ENCODE data around the gene CDKN2AIP.

DNA sequence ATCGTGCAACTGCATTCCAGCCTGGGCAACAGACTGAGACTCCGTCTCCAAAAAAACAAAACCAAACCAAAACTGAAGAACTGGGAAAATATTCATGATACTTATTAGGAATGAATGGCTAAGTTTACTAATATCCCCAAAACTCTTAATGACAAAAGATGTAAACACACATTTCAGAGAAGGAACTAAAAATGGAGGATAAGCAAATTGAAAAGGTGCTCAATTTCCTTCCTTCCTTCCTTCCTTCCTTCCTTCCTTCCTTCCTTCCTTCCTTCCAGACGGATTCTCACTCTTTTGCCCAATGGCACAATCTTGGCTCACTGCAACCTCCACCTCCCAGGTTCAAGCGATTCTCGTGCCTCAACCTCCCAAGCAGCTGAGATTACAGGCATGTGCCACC, 44.4 kb upstream of the CDKN2AIP start:
- TF ChIP-seq CTCF (IDR thresholded peaks at IDR 0.05) (no peak), RAD21 (IDR thresholded peaks at IDR 0.05; ENCODE audit: low read length) (no peak), SIN3A (IDR thresholded peaks at IDR 0.05; ENCODE audit: borderline replicate concordance, low read depth, low read length) (no peak), NRF1 (IDR thresholded peaks at IDR 0.05; ENCODE audit: low read depth, low read length) (no peak), REST (IDR thresholded peaks at IDR 0.05; ENCODE audit: low read depth, low read length) (no peak), EZH2phosphoT487 (IDR thresholded peaks at IDR 0.05; ENCODE audit: borderline replicate concordance, low read depth) (no peak), USF1 (IDR thresholded peaks at IDR 0.05; ENCODE audit: borderline replicate concordance, low read depth) (no peak), YY1 (IDR thresholded peaks at IDR 0.05; ENCODE audit: low read depth) (no peak), SMC3 (IDR thresholded peaks at IDR 0.05; ENCODE audit: low read depth, low read length) (no peak), USF2 (IDR thresholded peaks at IDR 0.05; ENCODE audit: borderline replicate concordance, low read depth, low read length) (no peak), POLR2AphosphoS5 (IDR thresholded peaks at IDR 0.05; ENCODE audit: low read depth, low read length) (no peak), RFX5 (IDR thresholded peaks at IDR 0.05; ENCODE audit: low read length) (no peak), ELF1 (IDR thresholded peaks at IDR 0.05) (no peak), JUND (IDR thresholded peaks at IDR 0.05) (no peak)

Measured in SK-N-SH (cell line).